MCF 10A (cell line): ENCODE measurements around the gene CACNA1S. TPM values are rescaled to one million over a fixed set of nuclear protein-coding genes. Genes with fewer than 3 reads are reported as not detected.

Source experiments
- BruUV-seq: library from RNA; stranded (reverse); fragments of 400-500 nt; replicated peaks from 2 replicates; lab custom pipeline; 2021; lab: Mats Ljungman, UMichigan
- CTCF ChIA-PET: fragments of 300-600 bp; sonication (Branson Sonifier 250); formaldehyde crosslinking; extraction: SDS; loops from one replicate; lab custom pipeline; 2021; ENCODE audit warnings: antibody characterized with exemption, inconsistent platforms; lab: Yijun Ruan, JAX
- POLR2A ChIA-PET: fragments of 300-600, 350-650 bp; sonication (Branson Sonifier 250); formaldehyde crosslinking; extraction: SDS; loops from one replicate; lab custom pipeline; 2020; ENCODE audit warnings: antibody characterized with exemption, inconsistent platforms; lab: Yijun Ruan, JAX
- DNase-seq: peaks from one replicate; pipeline ENCODE4 v3.0.0-alpha.2; 2018; ENCODE audit not compliant: unreplicated experiment
- H3K27ac Mint-ChIP-seq: one replicate; pipeline ENCODE4 v1.8.0; 2022; ENCODE audit warnings: mild to moderate bottlenecking, low read depth, mixed read lengths; ENCODE audit not compliant: unreplicated experiment
- H3K27me3 Mint-ChIP-seq: one replicate; pipeline ENCODE4 v1.8.0; 2022; ENCODE audit warnings: mixed read lengths; ENCODE audit not compliant: insufficient read depth, unreplicated experiment
- H3K36me3 Mint-ChIP-seq: one replicate; pipeline ENCODE4 v1.8.0; 2022; ENCODE audit warnings: mild to moderate bottlenecking, moderate library complexity, mixed read lengths; ENCODE audit not compliant: insufficient read depth, unreplicated experiment
- H3K4me1 Mint-ChIP-seq: one replicate; pipeline ENCODE4 v1.8.0; 2022; ENCODE audit warnings: mixed read lengths; ENCODE audit not compliant: insufficient read depth, unreplicated experiment
- H3K4me3 Mint-ChIP-seq: one replicate; pipeline ENCODE4 v1.8.0; 2022; ENCODE audit warnings: mild to moderate bottlenecking, moderate library complexity, mixed read lengths; ENCODE audit not compliant: unreplicated experiment
- H3K9me3 Mint-ChIP-seq: one replicate; pipeline ENCODE4 v1.8.0; 2022; ENCODE audit warnings: mixed read lengths; ENCODE audit not compliant: unreplicated experiment
- intact Hi-C: fragments of 100-400 bp; cut with micrococcal nuclease; formaldehyde crosslinking; loops from 2 replicates; pipeline ENCODE4 v1.14.1; 2022
- total RNA-seq: library from RNA; stranded (reverse); gene quantifications from 2 replicates; pipeline ENCODE4 v1.2.3, GENCODE V29; 2022
- TF ChIP-seq, protein P1 (sequence below): fragments of 200-600 bp; IDR thresholded peaks from one replicate; pipeline ENCODE4 v1.8.0; 2022; ENCODE audit warnings: antibody characterized with exemption, mild to moderate bottlenecking; ENCODE audit not compliant: unreplicated experiment

The CACNA1S gene
- total RNA-seq, 1 experiment from 2014 or later, result not detected

DNA sequence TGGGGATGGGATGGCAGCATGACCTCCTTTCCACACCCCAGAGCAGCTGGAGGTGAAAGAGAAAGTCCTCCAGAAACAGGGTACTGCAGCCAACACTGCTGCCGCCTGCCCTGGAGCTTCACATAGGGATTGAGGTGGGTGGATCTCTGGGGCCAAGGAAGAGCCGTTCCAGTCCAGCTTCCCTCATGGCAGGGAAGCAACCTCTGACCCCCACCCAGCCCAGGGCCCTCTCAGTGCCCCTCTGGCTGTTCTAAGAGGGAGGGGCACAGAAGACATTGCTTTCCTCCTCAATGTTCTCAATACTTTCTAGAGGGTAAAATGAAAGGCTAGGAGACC, 94.4 kb downstream of the CACNA1S start:
- H3K36me3 Mint-ChIP-seq, result no peaks in the 10 kb centered on the region
- intact Hi-C loops, result no loop called here
- CTCF ChIA-PET, result interaction anchor here (1.1 to 5.8 kb wide), 4 partner anchors 9 to 46 kb away, joined by 3 to 47 read pairs (median 6); no protein-coding TSS in a partner anchor
- no TSS peak for BruUV-seq
- no peaks in the 10 kb centered on the region for H3K27me3 Mint-ChIP-seq
- no peak overlapping the region for H3K4me3 Mint-ChIP-seq
- H3K9me3 Mint-ChIP-seq, result no peaks in the 10 kb centered on the region
- H3K27ac Mint-ChIP-seq, result no peak overlapping the region
- DNase-seq, result no peak
- POLR2A ChIA-PET, result interaction anchor here (1.3 kb wide), 1 partner anchor 9 kb away, joined by 5 read pairs; no protein-coding TSS in a partner anchor
- peaks cover 29% of the 10 kb centered on the region for H3K4me1 Mint-ChIP-seq
- TF ChIP-seq, protein P1, sequence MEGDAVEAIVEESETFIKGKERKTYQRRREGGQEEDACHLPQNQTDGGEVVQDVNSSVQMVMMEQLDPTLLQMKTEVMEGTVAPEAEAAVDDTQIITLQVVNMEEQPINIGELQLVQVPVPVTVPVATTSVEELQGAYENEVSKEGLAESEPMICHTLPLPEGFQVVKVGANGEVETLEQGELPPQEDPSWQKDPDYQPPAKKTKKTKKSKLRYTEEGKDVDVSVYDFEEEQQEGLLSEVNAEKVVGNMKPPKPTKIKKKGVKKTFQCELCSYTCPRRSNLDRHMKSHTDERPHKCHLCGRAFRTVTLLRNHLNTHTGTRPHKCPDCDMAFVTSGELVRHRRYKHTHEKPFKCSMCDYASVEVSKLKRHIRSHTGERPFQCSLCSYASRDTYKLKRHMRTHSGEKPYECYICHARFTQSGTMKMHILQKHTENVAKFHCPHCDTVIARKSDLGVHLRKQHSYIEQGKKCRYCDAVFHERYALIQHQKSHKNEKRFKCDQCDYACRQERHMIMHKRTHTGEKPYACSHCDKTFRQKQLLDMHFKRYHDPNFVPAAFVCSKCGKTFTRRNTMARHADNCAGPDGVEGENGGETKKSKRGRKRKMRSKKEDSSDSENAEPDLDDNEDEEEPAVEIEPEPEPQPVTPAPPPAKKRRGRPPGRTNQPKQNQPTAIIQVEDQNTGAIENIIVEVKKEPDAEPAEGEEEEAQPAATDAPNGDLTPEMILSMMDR, result no peak

- BruUV-seq, result no TSS peak
- Mint-ChIP-seq H3K27ac (peak overlapping the region; percentile 44), H3K4me1 (peaks cover 32% of the 10 kb centered on the region), H3K27me3 (no peaks in the 10 kb centered on the region), H3K9me3 (no peaks in the 10 kb centered on the region), H3K4me3 (no peak overlapping the region), H3K36me3 (no peaks in the 10 kb centered on the region)
- TF ChIP-seq, protein P1, result no peak
- intact Hi-C loops, result no loop called here
- CTCF ChIA-PET, result interaction anchor here (0.5 to 5.8 kb wide), 6 partner anchors 8 to 178 kb away, joined by 3 to 47 read pairs (median 3); no protein-coding TSS in a partner anchor
- DNase-seq, result no peak
- POLR2A ChIA-PET, result interaction anchor here (1.3 kb wide), 1 partner anchor 10 kb away, joined by 5 read pairs; no protein-coding TSS in a partner anchor
Observed at GRCh38 chr1:201016943-201017827, 95.0 kb downstream of the CACNA1S start.

- ChIA-PET POLR2A (interaction anchor here (1.0 to 1.1 kb wide), 2 partner anchors 9 to 122 kb away, joined by 3 to 5 read pairs; partner anchors contain the start of gene INAVA), CTCF (interaction anchor here (0.5 to 5.8 kb wide), 12 partner anchors 12 to 239 kb away, joined by 3 to 47 read pairs (median 3); no protein-coding TSS in a partner anchor)
- Mint-ChIP-seq H3K27me3 (no peaks in the 10 kb centered on the region), H3K36me3 (no peaks in the 10 kb centered on the region), H3K4me3 (no peak overlapping the region), H3K4me1 (peaks cover 32% of the 10 kb centered on the region), H3K9me3 (no peaks in the 10 kb centered on the region), H3K27ac (no peak overlapping the region)
- BruUV-seq, result no TSS peak
- TF ChIP-seq, protein P1, result no peak
- DNase-seq, result peak; percentile 46
- intact Hi-C loops, result no loop called here
Observed at GRCh38 chr1:201016211-201016651, 96.0 kb downstream of the CACNA1S start.

DNA sequence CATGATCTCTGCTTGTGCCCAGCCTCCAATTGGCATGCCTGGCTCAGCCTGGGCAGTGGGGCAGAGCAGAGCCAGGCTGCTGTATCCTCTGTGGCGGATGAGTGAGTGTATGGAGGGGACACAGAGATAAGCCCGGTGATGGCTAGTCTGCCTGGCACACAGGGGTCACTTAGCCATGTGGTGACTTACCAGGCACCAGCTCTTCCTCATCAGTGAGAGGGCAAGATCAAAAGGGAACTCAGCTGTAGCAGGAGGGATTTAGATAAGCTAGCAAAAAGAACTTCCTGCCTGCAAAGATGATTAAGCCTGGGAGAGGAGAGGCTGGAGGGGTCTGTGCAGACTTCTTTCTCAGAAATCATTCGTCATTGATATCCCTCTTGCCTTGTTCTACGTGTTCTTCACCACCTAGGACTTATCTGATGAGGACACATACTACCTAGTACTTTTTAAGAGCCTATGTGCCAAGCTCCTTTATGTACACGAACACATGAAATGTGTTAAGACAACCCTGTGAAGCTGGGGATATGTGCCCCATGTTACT, 96.6 kb downstream of the CACNA1S start:
- H3K9me3 Mint-ChIP-seq, result no peaks in the 10 kb centered on the region
- H3K4me1 Mint-ChIP-seq, result peaks cover 28% of the 10 kb centered on the region
- no TSS peak for BruUV-seq
- ChIA-PET CTCF (interaction anchor here (0.6 to 5.8 kb wide), 16 partner anchors 11 to 817 kb away, joined by 3 to 47 read pairs (median 3); no protein-coding TSS in a partner anchor), POLR2A (interaction anchor here (1.0 to 1.1 kb wide), 3 partner anchors 10 to 121 kb away, joined by 3 to 5 read pairs (median 4); partner anchors contain the start of gene INAVA)
- H3K27me3 Mint-ChIP-seq, result no peaks in the 10 kb centered on the region
- H3K27ac Mint-ChIP-seq, result no peak overlapping the region
- DNase-seq, result no peak
- H3K36me3 Mint-ChIP-seq, result no peaks in the 10 kb centered on the region
- intact Hi-C loops, result no loop called here
- H3K4me3 Mint-ChIP-seq, result no peak overlapping the region
- TF ChIP-seq, protein P1, result no peak
